Cortex of kidney (tissue), 1 donor: ENCODE measurements around the gene GCH1.
"Not testable (repeated sequence)": the region's sequence is repeated elsewhere in the genome, so short reads cannot be mapped to it uniquely, and the experiment has no call there.

ENCODE experiments used
- DNase-seq: peaks from one replicate; lab custom pipeline; 2025; lab: John Stamatoyannopoulos, UW

GCH1 gene

DNA sequence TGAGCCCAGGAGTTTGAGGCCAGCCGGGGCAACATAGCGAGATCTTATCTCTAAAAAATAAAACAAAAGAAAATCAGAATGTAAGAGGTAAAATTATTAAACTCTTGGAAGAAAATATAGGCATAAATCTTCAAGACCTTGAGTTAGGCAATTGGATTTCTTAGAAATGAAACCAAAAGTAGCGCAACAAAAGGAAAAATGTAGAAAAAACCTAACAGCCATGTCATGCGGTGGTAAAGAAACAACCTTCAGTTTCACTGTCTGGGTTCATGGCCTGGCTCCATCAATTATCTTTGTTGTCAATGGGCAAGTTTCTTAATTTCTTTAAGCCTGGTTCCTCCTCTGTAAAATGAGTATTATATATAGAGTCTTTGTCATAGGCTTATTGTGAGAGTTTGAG is 5.6 kb upstream of the GCH1 start:
- no peak for DNase-seq

DNA sequence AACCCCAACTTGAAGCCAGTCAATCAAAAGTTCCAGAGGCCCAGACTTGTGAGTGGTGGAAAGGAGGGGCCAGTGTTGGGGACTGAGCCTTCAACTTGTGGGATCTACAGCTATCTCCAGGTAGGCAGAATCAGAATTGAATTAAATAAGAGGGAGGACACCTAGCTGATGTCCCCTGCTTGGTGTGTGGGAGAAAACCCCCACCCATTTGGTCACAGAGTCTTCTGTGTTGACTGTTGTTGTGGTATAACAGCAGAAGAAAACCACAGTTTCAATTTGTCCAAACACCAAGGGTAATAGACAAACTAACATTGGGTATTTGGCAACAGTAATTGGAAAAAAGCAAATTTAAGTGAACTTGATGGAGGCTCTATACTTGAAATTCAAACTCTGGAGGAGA is 3.4 kb upstream of the GCH1 start:
- no peak for DNase-seq

DNA sequence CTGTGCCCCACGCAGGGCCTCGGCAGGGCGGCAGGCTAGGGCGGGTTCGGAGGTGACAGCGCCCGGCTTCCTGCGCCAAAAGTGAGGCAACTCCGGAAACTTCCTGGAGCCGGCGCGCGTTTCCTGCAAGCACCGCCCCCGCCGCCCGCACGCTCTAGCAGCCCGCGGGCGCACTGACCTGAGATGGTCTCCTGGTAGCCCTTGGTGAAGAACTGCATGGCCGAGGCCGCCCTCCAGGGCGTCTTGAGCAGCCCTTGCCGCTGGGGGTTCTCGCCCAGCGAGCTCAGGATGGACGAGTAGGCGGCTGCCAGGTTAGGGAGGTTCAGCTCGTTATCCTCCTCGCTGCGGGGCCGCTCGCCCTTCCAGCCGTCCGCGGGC is 494 bp downstream of the GCH1 start:
- DNase-seq = no peak

DNA sequence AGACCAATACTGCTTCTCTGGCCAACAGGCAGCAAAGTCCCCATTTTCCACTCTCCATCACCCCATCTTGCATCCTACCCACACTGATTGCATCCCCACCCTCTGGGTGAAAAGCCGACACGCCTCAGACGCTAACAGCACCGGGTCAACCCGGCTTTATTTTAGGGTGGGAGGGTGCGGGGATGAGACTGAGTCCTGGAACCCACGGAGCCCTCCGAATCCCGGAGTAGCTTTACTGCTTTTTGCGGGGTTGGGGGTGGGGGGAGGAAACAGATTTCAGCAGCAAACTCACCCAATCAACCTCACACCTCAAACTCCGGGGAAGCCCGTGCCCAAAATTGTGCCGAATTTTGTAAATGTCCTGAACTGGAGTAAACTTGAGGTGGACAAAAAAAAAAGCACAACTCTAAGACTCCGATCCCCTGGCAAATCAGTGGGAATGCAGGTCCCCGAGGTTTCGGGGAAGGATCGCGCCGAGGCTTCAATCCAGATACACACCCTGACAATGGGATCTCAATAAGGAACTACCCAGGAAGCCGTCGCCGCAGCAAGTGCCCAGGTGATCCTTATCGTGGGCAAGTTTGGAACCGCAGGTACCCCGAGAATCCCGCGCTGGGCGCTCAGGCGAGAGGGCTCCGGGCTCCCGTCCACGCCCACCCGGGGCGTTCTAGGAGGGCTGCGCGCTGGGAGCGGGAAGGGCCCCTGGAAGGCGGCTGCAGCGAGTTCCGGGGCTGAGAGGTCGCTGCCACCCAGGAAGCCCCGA is 1.1 kb downstream of the GCH1 start:
- DNase-seq = no peak

DNA sequence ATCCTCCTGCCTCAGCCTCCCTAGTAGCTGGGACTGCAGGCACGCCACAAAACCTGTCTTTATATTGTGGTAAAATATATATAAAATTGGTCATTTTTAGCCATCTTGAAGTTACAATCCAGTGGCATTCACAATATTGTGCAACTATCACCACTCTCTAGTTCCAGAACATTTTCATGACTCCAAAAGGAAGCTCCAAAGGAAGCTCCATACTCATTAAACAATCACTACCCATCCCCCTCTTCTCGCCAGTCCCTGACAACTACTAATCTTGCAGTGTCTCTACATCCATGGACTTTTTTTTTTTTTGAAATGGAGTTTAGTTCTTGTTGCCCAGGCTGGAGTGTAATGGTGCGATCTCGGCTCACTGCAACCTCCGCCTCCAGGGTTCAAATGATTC is 3.1 kb downstream of the GCH1 start:
- no peak for DNase-seq

DNA sequence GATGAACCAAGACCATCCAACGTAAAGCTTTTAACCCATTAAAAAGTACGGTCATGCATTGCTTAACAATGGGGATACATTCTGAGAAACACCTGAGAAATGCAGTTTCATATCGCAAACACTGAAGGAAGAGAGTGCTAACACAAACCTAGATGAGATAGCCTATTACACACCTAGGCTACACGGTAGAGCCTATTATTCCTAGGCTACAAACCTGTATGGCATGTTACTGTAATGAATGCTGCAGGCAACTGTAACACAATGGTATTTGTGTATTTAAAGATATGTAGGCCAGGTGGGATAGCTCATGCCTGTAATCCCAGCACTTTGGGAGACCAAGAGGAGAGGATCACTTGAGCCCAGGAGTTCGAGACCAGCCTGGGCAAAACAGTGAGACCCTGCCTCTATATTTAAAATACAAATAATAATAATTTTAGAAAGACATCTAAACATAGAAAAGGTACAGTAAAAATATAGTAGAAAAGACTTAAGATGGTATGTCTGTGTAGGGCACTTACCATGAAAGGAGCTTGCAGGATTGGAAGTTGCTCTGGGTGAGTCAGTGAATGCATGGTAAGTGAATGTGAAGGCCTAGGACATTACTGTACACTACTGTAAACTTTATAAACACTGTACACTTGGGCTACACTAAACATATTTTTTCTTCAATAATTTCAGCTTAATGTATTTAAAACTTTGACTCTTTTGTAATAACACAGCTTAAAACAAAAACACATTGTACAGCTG is 4.6 kb downstream of the GCH1 start:
- not testable (repeated sequence) for DNase-seq

DNA sequence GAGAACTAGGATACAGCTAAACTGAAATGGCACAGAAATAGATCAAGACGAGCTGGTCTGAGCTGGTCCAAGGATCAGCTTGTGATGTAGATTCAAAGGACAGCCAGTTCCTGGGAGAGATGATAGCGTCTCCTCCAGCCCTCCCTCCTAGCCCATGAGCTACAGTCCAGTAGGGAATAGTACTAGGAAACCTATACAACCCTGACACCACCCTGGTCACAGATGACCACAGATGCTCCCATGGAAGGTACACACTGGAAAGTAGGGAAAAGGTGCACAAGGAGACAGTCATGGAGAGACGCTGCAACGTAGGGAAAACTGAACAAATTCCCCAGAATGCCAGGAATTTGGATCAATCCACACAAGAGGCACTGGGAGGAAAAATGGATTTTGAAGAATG is 6.9 kb downstream of the GCH1 start:
- DNase-seq = no peak

DNA sequence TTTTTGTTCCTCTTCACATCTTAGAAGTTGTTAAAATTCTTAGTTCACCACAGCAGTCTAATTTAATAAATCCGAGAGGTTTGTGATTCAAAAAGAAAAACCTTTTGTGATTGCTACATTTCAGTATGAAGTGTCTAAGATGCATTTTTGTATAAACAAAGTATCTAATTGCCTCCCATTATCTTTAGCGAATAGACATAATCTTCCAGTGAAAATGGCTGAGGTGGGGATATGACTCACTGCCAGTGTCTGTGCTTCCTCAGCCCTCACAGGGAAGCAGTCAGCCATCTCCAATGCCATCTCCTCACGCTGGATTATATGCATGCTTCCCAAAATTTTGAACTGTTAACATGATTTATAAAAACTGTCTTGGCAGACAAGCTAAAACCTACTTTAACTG is 7.6 kb downstream of the GCH1 start:
- no peak for DNase-seq

DNA sequence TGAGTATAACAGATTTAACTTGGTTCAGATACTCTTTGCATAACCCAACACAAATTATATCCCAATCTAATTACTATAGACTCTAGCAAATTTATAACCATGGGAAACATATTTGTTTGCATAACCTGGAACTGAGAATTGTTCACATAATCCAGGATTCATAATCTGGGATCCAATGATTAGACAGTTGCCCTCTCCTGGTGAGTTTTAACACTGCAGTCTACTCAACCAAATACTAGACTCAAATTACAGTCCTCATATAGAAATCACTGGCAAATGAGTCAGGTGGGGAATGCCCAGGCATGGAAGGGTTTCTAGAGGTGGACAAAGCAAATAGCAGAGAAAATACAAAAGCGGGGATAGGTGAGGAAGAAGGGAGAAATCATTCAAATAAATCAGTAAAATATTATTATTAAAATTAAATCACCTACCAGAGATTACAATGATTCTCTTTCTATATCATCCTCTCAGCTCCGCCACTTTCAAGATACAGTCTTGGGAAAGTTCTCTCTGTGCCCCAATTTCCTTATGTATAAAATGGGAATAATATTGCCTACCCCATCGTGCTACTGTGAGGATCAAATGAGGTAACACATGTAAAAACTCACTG is 9.4 kb downstream of the GCH1 start:
- DNase-seq = no peak

DNA sequence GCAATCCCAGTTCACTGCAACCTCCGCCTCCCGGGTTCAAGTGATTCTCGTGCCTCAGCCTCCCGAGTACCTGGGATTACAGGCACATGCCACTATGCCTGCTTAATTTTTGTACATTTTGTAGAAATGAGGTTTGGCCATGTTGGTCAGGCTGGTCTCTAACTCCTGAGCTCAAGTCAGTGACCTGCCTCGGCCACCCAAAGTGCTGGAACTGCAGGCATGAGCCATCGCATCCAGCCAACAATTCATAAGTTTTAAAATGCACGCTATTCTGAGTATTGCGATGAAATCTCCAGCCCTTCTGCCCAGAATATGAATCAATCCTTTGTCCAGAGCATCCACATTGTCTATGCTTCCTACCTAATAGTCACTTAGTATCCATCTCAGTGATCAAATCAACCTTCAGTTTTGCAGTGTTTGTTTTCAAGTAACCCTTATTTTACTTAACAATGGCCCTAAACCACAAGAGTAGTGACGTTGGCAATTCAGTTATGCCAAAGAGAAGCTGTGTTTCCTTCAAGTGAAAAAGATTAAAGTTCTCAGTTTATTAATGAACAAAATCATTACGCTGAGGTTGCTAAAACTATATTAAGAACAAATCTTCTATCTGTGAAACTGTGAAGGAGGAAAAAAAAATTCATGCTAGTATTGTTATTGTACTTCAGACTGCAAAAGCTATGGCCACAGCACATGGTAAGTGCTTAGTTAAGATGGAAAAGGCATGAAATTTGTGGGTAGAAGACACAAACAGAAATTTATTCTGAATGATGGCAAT is 11.0 kb downstream of the GCH1 start:
- DNase-seq = no peak

DNA sequence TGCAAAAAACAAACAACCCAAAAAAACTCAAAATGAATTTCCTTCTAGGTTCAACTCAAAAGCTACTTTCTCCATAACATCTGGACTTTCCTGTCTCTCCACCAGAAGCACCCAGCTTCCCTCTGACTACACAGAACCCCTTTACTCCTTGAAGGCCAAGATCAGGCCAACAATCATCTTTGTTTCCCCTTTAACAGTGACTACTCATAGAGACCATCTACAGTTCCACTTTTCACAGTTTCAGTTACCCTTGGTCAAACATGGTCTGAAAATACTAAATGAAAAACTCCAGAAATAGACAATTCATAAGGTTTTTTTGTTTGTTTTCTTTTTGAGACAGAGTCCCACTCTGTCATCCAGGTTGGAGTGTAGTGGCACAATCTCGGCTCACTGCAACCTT is 11.8 kb downstream of the GCH1 start:
- no peak for DNase-seq

DNA sequence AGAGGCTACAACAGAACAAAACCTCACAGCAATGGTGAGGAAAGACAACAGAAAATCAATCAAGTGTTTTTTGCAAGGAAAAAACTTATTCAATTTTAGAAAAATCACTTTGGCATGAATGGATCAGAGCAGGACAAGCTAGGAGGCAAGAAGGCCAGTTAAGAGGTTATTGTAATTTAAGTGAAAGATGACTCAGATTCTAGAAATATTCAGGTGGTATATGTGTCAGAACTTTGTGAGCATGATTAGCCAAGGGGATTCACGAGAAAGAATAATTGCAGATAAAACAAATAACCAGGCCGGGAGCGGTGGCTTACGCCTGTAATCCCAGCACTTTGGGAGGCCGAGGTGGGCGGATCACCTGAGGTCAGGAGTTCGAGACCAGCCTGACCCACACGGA is 12.7 kb downstream of the GCH1 start:
- no peak for DNase-seq

DNA sequence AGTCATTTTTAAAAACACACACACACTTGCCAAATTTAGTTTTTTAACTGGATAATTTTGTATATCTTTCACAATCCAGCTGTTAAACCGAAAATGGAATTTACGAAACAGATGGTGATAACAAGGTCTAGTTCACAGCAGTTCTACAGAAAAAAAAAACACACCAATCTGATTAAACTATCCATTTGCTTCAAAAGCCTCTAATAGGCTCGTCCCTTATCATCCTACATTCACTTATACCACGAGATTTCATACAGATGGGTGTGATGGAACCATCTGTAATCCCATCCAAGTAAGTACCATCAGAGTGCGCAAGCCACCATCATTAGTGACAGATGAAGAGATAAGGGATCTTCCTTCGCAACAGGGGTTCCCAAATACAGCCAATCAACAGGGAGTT is 20.1 kb downstream of the GCH1 start:
- no peak for DNase-seq

DNA sequence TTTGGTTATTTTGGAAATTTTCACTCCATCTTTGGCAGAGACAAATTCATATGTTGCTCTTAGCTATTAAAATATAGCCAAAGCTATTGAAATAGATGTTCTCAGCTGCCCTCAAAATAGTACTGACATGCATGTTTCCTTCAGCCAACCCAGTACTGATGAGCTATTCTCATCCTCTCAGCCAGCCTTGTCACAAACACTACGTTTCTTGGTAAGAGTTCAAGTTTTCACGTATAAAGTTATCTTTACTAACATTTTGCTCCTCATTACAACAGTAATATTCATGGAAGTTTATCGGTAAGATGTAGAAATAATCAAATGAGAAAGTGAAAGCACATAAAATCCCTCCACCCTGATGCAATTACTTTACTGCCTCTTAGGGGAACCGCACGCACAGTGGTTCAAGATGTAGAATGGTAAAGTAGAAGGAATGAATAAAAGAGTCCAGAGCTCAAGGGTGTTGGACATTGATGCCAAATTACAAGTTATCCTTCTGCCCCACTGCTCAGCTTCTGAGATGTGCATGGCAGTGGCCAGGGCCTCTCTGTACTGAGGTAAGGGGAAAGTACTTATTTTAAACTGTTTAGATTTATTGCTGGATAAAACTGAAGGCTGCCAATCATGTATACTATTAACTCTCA is 20.7 kb downstream of the GCH1 start:
- no peak for DNase-seq

DNA sequence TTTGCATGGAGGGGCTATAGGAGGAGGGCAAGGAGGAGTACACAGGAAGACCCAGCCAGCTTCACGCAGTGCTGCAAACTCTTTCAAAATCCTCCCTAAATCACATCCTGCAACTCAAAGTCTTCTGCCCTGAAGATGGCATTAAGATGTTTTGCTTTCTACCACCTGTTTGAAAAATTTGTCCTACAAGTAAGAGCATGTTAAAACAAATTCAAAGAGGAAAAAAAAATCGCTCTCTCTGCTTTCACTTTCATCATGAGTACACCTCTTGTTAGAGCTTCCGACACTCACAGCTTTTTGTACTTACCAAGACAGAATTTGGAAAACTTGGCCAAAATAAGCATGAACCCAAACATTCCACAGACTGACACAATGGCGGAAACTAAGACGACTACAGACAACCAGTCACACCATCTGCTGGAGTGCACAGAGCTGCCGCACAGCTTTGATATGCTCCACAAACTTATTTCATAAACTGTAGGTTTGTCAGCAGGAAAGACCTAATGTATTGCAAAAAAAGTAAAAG is 21.3 kb downstream of the GCH1 start:
- no peak for DNase-seq

DNA sequence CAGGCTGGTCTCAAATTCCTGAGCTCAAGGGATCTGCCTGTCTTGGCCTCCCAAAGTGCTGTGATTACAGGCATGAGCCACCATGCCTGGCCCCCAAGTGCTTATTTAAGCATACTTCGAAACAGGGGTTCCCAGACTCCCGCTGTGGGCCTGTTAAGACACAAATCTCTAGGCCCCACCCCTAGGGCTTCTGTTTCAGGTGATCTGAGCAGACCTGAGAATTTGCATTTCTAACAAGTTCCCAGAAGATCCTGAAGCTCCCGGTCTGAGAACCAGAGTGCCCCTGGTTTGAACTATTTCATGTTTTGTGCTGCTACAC is 25.0 kb downstream of the GCH1 start:
- no peak for DNase-seq

DNA sequence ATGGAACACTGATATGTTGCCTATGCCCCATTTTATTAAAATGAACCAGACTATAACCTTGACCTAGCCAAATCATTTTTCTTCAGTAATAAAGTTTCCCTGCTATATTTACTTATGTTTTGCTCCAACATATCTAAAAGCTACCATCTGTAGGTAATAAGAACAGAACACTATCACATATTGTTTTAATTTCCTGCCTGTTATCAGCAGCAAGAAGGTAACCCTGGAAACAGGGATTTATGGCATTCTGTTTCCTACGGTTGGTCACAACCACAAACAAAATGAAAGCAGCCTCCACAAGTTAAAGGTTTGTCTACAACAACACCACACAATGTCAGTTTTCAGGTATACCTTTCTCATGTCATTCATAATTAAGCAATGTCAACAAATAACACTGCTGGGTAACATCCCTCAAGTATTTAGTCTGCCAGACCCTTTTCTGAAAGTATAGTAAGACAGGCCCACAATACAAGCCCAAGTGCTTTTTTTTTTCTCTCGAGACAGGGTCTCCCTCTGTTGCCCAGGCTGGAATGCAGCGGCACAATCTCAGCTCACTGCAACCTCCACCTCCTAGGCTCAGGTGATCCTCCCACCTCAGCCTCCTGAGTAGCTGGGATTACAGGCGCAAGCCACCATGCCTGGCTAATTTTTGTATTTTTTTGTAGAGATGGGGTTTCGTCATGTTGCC is 25.5 kb downstream of the GCH1 start:
- no peak for DNase-seq

DNA sequence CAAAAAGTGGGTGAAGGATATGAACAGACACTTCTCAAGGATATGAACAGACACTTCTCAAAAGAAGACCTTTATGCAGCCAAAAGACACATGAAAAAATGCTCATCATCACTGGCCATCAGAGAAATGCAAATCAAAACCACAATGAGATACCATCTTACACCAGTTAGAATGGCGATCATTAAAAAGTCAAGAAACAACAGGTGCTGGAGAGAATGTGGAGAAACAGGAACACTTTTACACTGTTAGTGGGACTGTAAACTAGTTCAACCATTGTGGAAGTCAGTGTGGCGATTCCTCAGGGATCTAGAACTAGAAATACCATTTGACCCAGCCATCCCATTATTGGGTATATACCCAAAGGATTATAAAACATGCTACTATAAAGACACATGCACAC is 27.0 kb downstream of the GCH1 start:
- not testable (repeated sequence) for DNase-seq

DNA sequence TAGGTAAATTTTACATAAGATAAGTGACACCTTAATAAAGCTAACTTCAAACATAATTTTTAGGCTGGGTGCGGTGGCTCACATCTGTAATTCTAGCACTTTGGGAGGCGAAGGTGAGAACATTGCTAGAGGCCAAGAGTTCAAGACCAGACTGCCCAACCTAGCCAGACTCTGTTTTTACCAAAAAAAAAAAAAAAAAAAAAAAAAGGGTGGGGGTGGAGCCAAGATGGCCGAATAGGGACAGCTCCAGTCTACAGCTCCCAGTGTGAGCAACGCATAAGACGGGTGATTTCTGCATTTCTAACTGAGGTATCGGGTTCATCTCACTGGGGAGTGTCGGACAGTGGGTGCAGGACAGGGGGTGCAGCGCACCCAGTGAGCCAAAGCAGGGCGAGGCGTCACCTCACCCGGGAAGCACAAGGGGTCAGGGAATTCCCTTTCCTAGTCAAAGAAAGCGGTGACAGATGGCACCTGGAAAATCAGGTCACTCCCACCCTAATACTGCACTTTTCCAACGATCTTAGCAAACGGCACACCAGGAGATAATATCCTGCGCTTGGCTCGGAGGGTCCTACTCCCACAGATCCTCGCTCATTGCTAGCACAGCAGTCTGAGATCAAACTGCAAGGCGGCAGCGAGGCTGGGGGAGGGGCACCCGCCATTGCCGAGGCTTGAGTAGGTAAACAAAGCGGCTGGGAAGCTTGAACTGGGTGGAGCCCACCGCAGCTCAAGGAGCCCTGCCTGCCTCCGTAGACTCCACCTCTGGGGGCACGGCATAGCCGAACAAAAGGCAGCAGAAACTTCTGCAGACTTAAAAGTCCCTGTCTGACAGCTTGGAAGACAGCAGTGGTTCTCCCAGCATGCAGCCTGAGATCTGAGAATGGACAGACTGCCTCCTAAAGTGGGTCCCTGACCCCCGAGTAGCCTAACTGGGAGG is 32.2 kb downstream of the GCH1 start:
- not testable (repeated sequence) for DNase-seq

DNA sequence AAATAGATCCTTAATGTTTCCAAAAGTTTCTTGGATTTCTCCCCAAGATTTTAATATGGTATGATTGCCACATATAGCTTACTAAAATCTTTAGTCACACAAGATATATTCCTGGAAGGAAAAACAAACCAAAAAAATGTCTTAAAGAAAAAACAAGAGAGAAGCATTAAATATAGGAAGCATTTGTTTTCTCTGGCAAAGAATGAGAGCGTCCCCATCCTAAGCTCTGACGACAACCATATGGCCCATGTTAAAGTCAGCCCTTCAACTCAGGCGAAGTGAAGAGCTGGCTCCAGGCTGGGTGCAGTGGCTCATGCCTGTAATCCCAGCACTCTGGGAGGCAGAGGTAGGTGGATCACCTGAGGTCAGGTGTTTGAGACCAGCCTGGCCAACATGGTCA is 35.6 kb downstream of the GCH1 start:
- DNase-seq = no peak
